ENCODE results near the gene EIF4E1B.

The EIF4E1B gene

GRCh38 chr5:176606875-176607274 lies 23.6 kb upstream of the EIF4E1B start:
- no peak for TF ChIP-seq CTCF (IDR thresholded peaks at IDR 0.05; ENCODE audit: control insufficient read depth, insufficient read depth, low read depth, low read length, missing control alignments)
- DNase-seq (ENCODE audit: low read depth), result no peak
- H3K4me3 ChIP-seq (ENCODE audit: control insufficient read depth, low read depth, low read length), result no peak overlapping the region

- TF ChIP-seq CTCF (IDR thresholded peaks at IDR 0.05; ENCODE audit: control insufficient read depth, insufficient read depth, low read depth, low read length, missing control alignments), result no peak
- no peak overlapping the region for H3K4me3 ChIP-seq (ENCODE audit: control insufficient read depth, low read depth, low read length)
- no peak for DNase-seq (ENCODE audit: low read depth)
Measured at GRCh38 chr5:176608142-176608705, 22.3 kb upstream of the EIF4E1B start.

- DNase-seq (ENCODE audit: low read depth), result no peak
- no peak for TF ChIP-seq CTCF (IDR thresholded peaks at IDR 0.05; ENCODE audit: control insufficient read depth, insufficient read depth, low read depth, low read length, missing control alignments)
- peak overlapping the region; percentile 28 for H3K4me3 ChIP-seq (ENCODE audit: control insufficient read depth, low read depth, low read length)
Measured at GRCh38 chr5:176608937-176609723, 21.3 kb upstream of the EIF4E1B start.

GRCh38 chr5:176609724-176610434 lies 20.6 kb upstream of the EIF4E1B start, which contains the start of gene GPRIN1:
Gene GPRIN1, minus strand, starts transcription at chr5:176610156. Its CDS starts 10,322 bp downstream, at chr5:176599834.
- TF ChIP-seq CTCF (IDR thresholded peaks at IDR 0.05; ENCODE audit: control insufficient read depth, insufficient read depth, low read depth, low read length, missing control alignments), result no peak
- peak within 1 kb of the TSS; percentile 67 for H3K4me3 ChIP-seq (ENCODE audit: control insufficient read depth, low read depth, low read length)
- DNase-seq (ENCODE audit: low read depth), result no peak

GRCh38 chr5:176610435-176610773 lies 20.1 kb upstream of the EIF4E1B start:
- TF ChIP-seq CTCF (IDR thresholded peaks at IDR 0.05; ENCODE audit: control insufficient read depth, insufficient read depth, low read depth, low read length, missing control alignments), result no peak
- DNase-seq (ENCODE audit: low read depth), result no peak
- peak overlapping the region; percentile 67 for H3K4me3 ChIP-seq (ENCODE audit: control insufficient read depth, low read depth, low read length)

- TF ChIP-seq CTCF (IDR thresholded peaks at IDR 0.05; ENCODE audit: control insufficient read depth, insufficient read depth, low read depth, low read length, missing control alignments), result no peak
- no peak overlapping the region for H3K4me3 ChIP-seq (ENCODE audit: control insufficient read depth, low read depth, low read length)
- peak; percentile 48 for DNase-seq (ENCODE audit: low read depth)
Measured at GRCh38 chr5:176611435-176611834, 19.0 kb upstream of the EIF4E1B start.

Measured in AG09309 (cell line).